Central memory CD8-positive, alpha-beta T cell (primary cell): Measurements from ENCODE around the gene CDRT15L2.
"Not testable (repeated sequence)": the region's sequence is repeated elsewhere in the genome, so short reads cannot be mapped to it uniquely, and the experiment has no call there.

ENCODE experiments used
- ATAC-seq: fragments of 150-1000 bp; cut with Tn5 transposase; replicated peaks from 2 replicates; pipeline ENCODE4 v1.10.0; 2022; ENCODE audit warnings: mild to moderate bottlenecking, moderate FRiP score, moderate number of reproducible peaks; ENCODE audit not compliant: poor library complexity, severe bottlenecking; ENCODE audit errors: extremely low read depth
- DNase-seq, 2 donors: peaks; one replicate each; pipeline ENCODE4 v3.0.0; 2021; ENCODE audit warnings: low spot score in 2 of 2
- H3K27ac Mint-ChIP-seq: one replicate; pipeline ENCODE4 v1.8.0; 2022; ENCODE audit warnings: low read depth, mild to moderate bottlenecking, moderate library complexity, mixed read lengths
- H3K27me3 Mint-ChIP-seq: one replicate; pipeline ENCODE4 v1.8.0; 2022; ENCODE audit warnings: mixed read lengths
- H3K36me3 Mint-ChIP-seq: one replicate; pipeline ENCODE4 v1.8.0; 2022; ENCODE audit warnings: mild to moderate bottlenecking, moderate library complexity, mixed read lengths; ENCODE audit not compliant: insufficient read depth
- H3K4me1 Mint-ChIP-seq: one replicate; pipeline ENCODE4 v1.8.0; 2022; ENCODE audit warnings: mixed read lengths
- H3K4me3 Mint-ChIP-seq: one replicate; pipeline ENCODE4 v1.8.0; 2022; ENCODE audit warnings: mild to moderate bottlenecking, moderate library complexity, mixed read lengths
- H3K9me3 Mint-ChIP-seq: one replicate; pipeline ENCODE4 v1.8.0; 2022; ENCODE audit warnings: mixed read lengths

Gene CDRT15L2

DNA sequence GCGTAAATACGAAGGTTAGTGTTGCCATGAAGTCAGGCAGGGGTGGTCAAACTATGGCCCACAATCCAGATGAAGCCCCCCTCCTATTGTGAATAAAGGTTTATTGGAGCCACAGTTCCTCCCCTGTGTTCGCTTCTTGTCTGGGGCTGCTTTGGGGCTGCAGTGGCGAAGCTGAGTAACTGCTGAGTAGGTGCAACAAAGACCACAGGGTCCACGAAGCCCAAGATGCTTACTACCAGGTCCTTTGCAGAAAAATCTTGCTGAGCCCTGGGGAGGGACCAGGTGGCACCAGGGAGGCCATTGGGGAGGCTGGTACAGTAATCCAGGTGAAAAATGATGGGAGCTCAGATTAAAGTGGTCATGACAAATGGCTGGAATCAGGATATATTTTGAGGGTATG is 21.4 kb upstream of the CDRT15L2 start:
- H3K27ac Mint-ChIP-seq, H3K36me3 Mint-ChIP-seq, H3K4me3 Mint-ChIP-seq, H3K4me1 Mint-ChIP-seq, ATAC-seq, H3K9me3 Mint-ChIP-seq, DNase-seq: not testable (repeated sequence)
- peaks cover 14% of the 10 kb centered on the region for H3K27me3 Mint-ChIP-seq

DNA sequence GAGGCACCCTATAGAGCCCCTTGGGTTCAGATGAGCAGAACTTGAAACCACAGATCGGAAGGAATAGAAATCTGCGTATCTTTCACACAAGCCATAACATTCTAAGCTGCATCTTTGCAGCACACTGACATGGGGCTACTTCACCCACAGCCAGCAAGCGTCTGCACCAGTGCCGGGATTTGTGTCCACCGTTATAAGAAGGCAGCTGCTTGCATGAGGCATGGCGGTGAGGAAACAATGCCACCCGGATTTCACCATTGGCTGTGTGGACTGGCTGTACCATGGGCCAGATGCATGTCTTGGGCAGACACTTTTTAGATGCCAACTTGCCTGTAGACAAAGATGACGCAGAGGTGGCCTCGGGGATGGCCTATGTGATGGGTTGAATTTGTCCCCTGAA is 20.5 kb upstream of the CDRT15L2 start:
- not testable (repeated sequence) for H3K9me3 Mint-ChIP-seq, DNase-seq, ATAC-seq, H3K4me1 Mint-ChIP-seq, H3K27me3 Mint-ChIP-seq, H3K27ac Mint-ChIP-seq, H3K36me3 Mint-ChIP-seq, H3K4me3 Mint-ChIP-seq

DNA sequence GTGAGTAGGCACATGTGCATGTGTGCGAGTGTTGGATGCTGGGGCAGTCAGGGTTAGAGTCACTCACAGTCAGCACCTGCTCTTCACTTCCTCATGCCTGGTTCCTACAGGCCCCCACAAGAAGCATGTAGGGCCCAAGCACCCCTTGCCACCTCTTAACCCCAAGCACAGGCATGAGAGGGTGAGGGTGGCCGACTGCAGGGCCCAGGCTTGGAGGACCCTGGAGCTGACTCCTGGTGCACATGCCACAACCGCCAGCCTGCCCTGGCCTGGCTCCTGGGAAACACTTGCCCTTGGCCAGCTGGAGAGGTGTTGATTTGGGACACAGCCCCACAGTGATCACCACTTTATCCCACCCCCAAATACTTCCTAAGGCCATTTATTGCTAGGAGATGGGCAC is 16.9 kb upstream of the CDRT15L2 start:
- no peaks in the 10 kb centered on the region for H3K9me3 Mint-ChIP-seq
- no peaks in the 10 kb centered on the region for H3K36me3 Mint-ChIP-seq
- H3K4me3 Mint-ChIP-seq = no peak overlapping the region
- DNase-seq = no peak
- no peak for ATAC-seq
- peak overlapping the region; percentile 61 for H3K27ac Mint-ChIP-seq
- H3K4me1 Mint-ChIP-seq = no peaks in the 10 kb centered on the region
- no peaks in the 10 kb centered on the region for H3K27me3 Mint-ChIP-seq

DNA sequence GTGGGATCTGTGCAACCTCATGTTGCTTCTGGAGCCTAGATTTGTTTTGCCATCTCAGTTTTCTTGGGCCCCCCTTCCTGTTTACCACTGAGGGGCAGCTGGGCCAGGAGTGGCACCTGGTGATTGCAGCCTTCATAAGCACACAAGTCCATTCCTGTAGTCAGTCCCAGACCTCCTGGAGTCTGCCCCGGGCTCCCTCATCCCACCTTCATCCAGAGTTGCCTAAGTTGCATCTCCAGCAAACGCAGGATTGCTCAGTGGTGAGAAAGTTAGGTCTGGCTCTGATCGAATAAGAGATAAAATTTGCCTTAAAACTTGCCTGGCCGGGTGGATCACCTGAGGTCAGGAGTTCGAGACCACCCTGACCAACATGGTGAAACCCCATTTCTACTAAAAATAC is 14.3 kb upstream of the CDRT15L2 start:
- H3K9me3 Mint-ChIP-seq, H3K27me3 Mint-ChIP-seq, H3K27ac Mint-ChIP-seq, H3K36me3 Mint-ChIP-seq, ATAC-seq, H3K4me1 Mint-ChIP-seq, H3K4me3 Mint-ChIP-seq, DNase-seq: not testable (repeated sequence)

DNA sequence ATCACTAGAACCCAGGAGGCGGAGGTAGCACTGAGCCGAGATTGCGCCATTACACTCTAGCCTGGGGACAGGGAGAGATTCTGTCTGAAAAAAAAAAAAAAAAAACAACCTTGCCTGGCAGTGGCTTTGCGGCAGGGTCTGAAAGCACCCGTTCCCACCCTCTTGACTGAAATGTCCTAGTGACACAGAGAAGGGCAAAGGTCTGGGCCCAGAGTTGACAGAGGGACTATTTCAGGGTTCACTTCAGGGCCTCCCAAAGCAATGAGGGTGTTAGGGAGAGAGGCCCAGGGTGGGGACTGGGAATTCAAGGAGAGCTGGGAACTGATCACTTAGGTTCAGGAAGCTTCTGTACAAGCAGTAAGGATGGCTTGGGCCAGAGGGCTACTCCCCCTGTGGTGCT is 13.8 kb upstream of the CDRT15L2 start:
- ATAC-seq = no peak
- no peaks in the 10 kb centered on the region for H3K27me3 Mint-ChIP-seq

DNA sequence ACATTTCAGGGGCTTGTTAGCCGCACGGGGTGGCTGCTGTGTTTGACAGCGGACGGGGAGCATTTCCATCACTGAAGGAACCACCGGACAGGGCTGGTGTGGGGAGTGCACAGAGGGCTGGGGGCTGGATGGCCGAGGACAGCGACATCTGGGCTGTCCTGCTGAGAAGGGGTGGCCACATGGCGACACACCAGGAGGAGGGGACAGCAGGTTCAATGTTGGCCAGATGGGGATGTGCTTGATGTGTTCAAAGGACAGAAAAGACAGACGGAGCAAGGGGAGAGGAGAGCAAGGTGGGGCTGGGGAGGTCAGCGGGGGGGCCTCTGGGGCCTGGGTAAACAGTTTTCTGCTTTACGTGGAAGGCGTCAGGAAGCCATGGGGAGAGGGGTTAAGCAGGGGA is 12.8 kb upstream of the CDRT15L2 start:
- H3K4me1 Mint-ChIP-seq, H3K36me3 Mint-ChIP-seq, H3K4me3 Mint-ChIP-seq, H3K27ac Mint-ChIP-seq, ATAC-seq, H3K9me3 Mint-ChIP-seq, H3K27me3 Mint-ChIP-seq, DNase-seq: not testable (repeated sequence)

More for the DNA sequence above, 13.8 kb upstream of the CDRT15L2 start:
- H3K27ac Mint-ChIP-seq = no peak overlapping the region
- no peaks in the 10 kb centered on the region for H3K9me3 Mint-ChIP-seq
- H3K4me3 Mint-ChIP-seq = no peak overlapping the region
- H3K4me1 Mint-ChIP-seq = no peaks in the 10 kb centered on the region
- no peaks in the 10 kb centered on the region for H3K36me3 Mint-ChIP-seq
- no peak for DNase-seq

DNA sequence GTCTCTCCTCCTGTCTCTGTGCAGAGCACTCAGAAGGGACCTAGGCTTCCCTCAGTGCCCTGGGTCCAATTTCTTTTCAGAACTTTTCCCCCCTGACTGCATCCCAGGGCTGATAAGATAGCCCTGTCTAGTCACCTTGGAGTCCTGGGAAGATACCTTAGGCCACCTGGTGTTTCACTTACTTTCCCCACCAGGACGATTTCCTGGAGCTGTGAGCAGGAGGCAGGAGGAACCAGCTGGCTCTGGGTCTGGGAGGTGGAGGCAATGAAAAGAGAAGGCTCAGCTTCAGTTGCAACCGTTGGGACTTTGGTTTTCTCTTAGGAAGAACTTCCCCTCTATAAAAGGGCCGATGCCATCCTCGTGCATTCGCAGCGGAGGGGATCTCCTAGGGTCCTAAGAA is 12.1 kb upstream of the CDRT15L2 start:
- not testable (repeated sequence) for ATAC-seq, DNase-seq, H3K27me3 Mint-ChIP-seq, H3K4me1 Mint-ChIP-seq, H3K4me3 Mint-ChIP-seq, H3K27ac Mint-ChIP-seq, H3K36me3 Mint-ChIP-seq, H3K9me3 Mint-ChIP-seq

DNA sequence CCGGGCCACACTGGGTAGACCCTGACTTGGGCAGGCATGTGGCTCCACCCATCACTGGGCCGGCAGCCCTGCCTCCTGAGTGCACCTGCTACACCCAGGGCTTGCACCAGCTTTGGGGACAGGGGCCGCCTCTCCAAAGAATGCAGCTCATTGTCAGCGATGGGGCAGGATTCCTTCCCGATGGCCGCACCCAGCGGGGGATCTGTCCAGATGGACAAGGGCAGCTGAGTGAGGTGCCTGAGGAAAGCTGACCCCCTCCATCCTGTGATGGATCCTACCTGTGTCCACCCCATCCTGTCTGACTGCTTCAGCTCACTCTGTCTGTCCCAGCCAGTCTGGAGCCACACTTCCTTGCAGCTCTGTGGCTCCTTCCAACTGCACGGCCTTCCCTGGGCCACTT is 10.9 kb upstream of the CDRT15L2 start:
- DNase-seq, H3K4me3 Mint-ChIP-seq, H3K9me3 Mint-ChIP-seq, H3K27ac Mint-ChIP-seq, H3K27me3 Mint-ChIP-seq, H3K36me3 Mint-ChIP-seq, ATAC-seq, H3K4me1 Mint-ChIP-seq: not testable (repeated sequence)

DNA sequence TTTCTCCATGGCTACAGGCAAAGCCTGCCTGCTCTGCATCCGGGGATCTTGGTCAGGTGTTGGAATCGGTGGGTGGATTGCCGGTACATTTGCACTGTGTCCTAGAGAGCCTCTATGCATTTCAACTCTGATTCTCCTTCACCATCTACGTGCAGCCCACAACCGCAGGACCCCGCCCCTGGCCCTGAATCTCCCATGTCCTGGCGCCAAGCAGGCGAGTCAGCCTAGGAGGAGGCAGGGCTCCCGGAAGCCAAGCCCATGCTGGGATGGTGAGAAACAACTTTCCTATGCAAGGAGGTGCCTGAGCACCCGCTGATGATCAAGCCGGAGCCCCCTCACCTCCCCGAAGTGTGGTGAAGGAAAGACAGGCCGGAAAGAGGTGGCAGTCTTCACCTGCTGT is 7.9 kb upstream of the CDRT15L2 start:
- not testable (repeated sequence) for H3K36me3 Mint-ChIP-seq, DNase-seq, H3K27ac Mint-ChIP-seq, H3K4me1 Mint-ChIP-seq, H3K4me3 Mint-ChIP-seq, ATAC-seq, H3K27me3 Mint-ChIP-seq, H3K9me3 Mint-ChIP-seq

DNA sequence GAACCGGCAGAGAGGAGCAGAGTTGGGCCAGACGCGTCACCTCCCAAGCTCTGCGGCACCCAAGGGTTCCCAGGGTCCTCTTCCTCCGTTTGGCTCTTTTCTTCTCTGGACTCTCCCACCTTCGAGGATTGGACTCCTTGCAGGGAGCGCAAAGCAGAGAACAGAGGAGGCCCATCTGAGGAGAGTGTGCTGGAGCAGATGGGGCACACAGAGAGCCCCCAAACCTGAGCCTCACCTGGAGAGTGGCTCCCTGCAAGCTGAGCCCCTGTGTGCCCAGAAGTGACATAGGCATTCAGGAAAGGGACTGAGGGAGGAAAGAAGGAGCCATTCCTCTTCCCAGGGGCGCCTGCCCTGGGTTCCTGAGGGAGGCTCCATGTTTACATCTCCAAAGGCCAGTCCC is 6.3 kb upstream of the CDRT15L2 start:
- H3K36me3 Mint-ChIP-seq, H3K27ac Mint-ChIP-seq, DNase-seq, H3K27me3 Mint-ChIP-seq, H3K4me1 Mint-ChIP-seq, ATAC-seq, H3K4me3 Mint-ChIP-seq, H3K9me3 Mint-ChIP-seq: not testable (repeated sequence)

DNA sequence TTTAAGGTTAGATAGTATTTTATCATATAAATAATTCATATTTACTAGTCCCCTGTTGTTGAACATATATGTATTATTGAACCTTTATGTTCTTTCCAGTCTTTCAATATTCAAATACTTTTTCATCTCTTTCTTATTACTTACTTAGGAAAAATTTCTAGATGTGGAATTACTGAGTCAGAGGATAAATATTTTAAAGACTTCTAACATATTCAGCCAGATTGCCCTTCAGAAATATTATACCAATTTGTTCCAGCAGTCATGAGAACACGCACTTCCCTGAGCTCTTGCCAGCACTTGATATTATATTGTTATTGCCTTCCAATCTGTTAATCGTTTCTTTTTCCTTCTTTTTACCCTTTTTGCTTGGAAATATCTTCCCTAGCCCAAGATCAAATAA is 4.5 kb upstream of the CDRT15L2 start:
- not testable (repeated sequence) for H3K27me3 Mint-ChIP-seq, ATAC-seq, H3K36me3 Mint-ChIP-seq

DNA sequence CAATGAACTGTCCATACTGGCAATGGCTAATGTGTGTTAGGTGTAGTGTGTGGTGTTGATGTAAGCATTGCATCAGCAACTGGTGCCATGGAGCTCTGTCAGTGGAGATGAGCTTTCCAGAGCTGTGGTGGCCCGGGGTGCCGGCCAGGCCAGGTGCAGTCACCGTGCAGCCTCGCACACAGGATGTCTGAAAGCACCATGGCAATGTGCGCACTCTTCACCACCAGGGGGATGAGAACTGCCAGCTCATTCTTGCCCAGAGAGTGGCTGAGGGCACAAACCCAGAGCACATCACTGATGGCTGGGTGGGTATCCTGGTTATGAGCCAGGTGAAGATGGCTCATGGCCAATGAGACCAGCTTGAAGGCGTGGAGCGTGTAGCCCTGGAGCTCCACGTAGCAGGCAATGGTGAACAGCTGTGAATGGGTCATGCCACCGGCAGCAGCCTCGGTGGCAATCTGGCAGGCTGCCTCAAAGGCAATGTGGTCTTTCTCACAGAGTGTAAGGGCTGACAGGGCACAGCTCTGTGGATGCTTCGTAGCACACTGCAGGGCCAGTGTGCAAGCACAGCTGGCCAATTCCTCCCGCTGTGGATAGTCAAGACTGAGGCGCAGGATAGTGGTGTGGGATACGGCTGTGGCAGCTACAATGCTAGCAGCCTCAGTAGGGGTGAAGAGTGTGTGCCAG is 4.5 kb downstream of the CDRT15L2 start:
- not testable (repeated sequence) for DNase-seq, H3K27me3 Mint-ChIP-seq, H3K9me3 Mint-ChIP-seq, ATAC-seq, H3K4me3 Mint-ChIP-seq, H3K36me3 Mint-ChIP-seq, H3K4me1 Mint-ChIP-seq, H3K27ac Mint-ChIP-seq

More for the DNA sequence above, 4.5 kb upstream of the CDRT15L2 start:
- H3K9me3 Mint-ChIP-seq, H3K27ac Mint-ChIP-seq, DNase-seq, H3K4me3 Mint-ChIP-seq, H3K4me1 Mint-ChIP-seq: not testable (repeated sequence)

DNA sequence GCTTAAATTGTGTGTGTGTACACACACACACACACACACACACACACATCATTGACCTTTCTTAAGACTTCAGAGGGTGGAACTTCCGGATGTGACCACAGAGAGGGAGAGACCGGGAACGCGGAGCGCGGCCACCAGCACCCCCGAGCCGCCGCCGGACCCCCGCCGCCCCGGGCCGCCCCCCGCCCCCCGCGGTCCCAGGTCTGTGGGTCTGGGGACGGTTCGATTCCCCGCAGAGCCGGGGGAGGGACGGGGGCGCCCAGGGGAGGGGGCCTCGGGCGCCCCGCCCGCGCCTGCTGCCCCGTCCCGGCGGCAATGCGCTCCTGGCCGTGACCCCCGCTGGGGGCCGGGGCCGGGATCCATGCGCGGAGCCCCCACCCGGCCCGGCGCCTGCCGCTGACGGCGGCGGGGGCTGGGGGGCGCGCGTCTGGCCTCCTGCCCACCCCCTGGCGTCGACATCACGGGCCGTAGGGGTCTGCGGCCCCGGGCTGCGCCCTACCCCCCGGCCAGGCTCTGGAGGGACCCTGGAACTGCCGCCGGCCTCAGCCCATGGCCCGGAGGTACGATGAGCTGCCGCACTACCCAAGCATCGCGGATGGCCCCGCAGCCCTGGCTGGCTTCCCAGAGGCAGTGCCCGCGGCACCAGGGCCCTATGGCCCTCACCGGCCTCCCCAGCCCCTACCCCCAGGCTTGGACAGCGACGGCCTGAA is 9.4 kb downstream of the CDRT15L2 start:
- ATAC-seq, H3K4me1 Mint-ChIP-seq, H3K27ac Mint-ChIP-seq, H3K4me3 Mint-ChIP-seq, H3K9me3 Mint-ChIP-seq, DNase-seq, H3K27me3 Mint-ChIP-seq, H3K36me3 Mint-ChIP-seq: not testable (repeated sequence)
